Measurements from ENCODE around the gene TAS2R40.

Gene TAS2R40

GRCh38 chr7:143239813-143240212 is 18.0 kb downstream of the TAS2R40 start:
- no peaks in the 10 kb centered on the region for H3K27me3 ChIP-seq (ENCODE audit: low read length)
- no peak overlapping the region for H3K9ac ChIP-seq (ENCODE audit: low read length)
- no peaks in the 10 kb centered on the region for H3K36me3 ChIP-seq (ENCODE audit: low read length)
- no peaks in the 10 kb centered on the region for H3K79me2 ChIP-seq (ENCODE audit: insufficient read depth, low read length)
- H3K4me2 ChIP-seq (ENCODE audit: low read depth, low read length, poor library complexity, severe bottlenecking) = no peak overlapping the region
- peaks cover 4% of the 10 kb centered on the region; the same call in 1 of the 2 replicates for H3K9me3 ChIP-seq (ENCODE audit: insufficient read depth, low read length)
- no peak overlapping the region for H3K4me3 ChIP-seq (ENCODE audit: insufficient read depth, low read length, poor library complexity, severe bottlenecking)
- no peak overlapping the region for H3K27ac ChIP-seq (ENCODE audit: low read depth, low read length)
- no peaks in the 10 kb centered on the region for H4K20me1 ChIP-seq (ENCODE audit: low read depth, low read length)
- H2AFZ ChIP-seq (ENCODE audit: low read depth, low read length, severe bottlenecking) = no peak overlapping the region
- TF ChIP-seq EZH2phosphoT487 (conservative IDR thresholded peaks at IDR 0.05; ENCODE audit: low read length) (no peak), CTCF (IDR thresholded peaks at IDR 0.05; ENCODE audit: insufficient read depth, low read length, poor library complexity, severe bottlenecking) (no peak)
- H3K9me2 ChIP-seq (replicated peaks; ENCODE audit: insufficient read depth, low read length) = no peaks in the 10 kb centered on the region
- H3F3A ChIP-seq (ENCODE audit: insufficient read depth) = no peaks in the 10 kb centered on the region

DNA sequence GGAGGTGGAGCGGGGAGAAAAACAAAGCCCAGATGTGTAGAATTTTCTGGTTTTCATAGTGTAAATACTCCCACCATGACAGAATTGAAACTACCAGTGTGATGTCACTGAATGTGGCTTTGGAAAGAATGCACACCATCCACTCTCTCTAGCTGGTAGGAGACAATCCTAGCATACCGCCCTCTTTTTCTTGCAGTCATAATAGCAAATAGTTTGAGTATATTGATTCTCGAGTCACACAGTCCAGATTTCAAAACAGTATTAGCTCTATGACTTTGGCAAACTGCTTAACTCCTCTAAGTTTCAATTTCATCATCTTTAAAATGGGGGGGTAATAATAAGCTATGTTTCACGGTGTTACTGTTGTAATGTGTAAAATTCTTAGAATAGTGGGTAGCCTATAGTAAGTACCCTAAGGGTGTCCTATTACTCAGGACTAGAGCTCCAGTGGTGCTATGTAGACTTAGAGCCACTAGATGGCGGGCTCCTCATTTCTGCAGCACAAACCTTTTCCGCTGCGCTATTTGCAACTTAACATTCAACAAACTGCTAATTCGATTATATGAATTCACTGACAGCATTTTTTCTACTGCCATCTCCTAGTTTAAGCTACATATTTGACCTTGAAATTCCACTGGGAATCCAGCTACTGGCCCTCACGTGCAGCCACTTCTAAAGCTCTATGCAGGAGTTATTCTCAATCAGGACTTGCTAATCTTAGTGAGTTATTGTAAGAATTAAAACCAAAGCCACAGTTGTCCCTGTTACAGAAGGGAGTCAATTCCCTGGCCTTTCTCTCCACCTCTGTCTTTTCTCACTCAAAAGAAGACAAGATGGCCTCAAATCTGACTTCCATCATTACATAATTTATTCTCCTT is 18.7 kb downstream of the TAS2R40 start:
- Histone ChIP-seq H3K4me2 (ENCODE audit: low read depth, low read length, poor library complexity, severe bottlenecking) (no peak overlapping the region), H3K9me2 (replicated peaks; ENCODE audit: insufficient read depth, low read length) (no peaks in the 10 kb centered on the region), H3K4me3 (ENCODE audit: insufficient read depth, low read length, poor library complexity, severe bottlenecking) (no peak overlapping the region), H3F3A (ENCODE audit: insufficient read depth) (no peaks in the 10 kb centered on the region), H3K27me3 (ENCODE audit: low read length) (no peaks in the 10 kb centered on the region), H3K27ac (ENCODE audit: low read depth, low read length) (no peak overlapping the region), H3K79me2 (ENCODE audit: insufficient read depth, low read length) (no peaks in the 10 kb centered on the region), H3K9ac (ENCODE audit: low read length) (no peak overlapping the region), H3K36me3 (ENCODE audit: low read length) (no peaks in the 10 kb centered on the region), H3K9me3 (ENCODE audit: insufficient read depth, low read length) (peaks cover 4% of the 10 kb centered on the region; the same call in 1 of the 2 replicates), H4K20me1 (ENCODE audit: low read depth, low read length) (no peaks in the 10 kb centered on the region), H2AFZ (ENCODE audit: low read depth, low read length, severe bottlenecking) (no peak overlapping the region)
- TF ChIP-seq EZH2phosphoT487 (conservative IDR thresholded peaks at IDR 0.05; ENCODE audit: low read length) (no peak), CTCF (IDR thresholded peaks at IDR 0.05; ENCODE audit: insufficient read depth, low read length, poor library complexity, severe bottlenecking) (peak; percentile 56)

- Histone ChIP-seq H3K9ac (ENCODE audit: low read length) (no peak overlapping the region), H3K4me3 (ENCODE audit: insufficient read depth, low read length, poor library complexity, severe bottlenecking) (no peak overlapping the region), H3K9me3 (ENCODE audit: insufficient read depth, low read length) (no peaks in the 10 kb centered on the region), H3K36me3 (ENCODE audit: low read length) (no peaks in the 10 kb centered on the region), H4K20me1 (ENCODE audit: low read depth, low read length) (no peaks in the 10 kb centered on the region), H3K9me2 (replicated peaks; ENCODE audit: insufficient read depth, low read length) (no peaks in the 10 kb centered on the region), H2AFZ (ENCODE audit: low read depth, low read length, severe bottlenecking) (no peak overlapping the region), H3K79me2 (ENCODE audit: insufficient read depth, low read length) (no peaks in the 10 kb centered on the region), H3K4me2 (ENCODE audit: low read depth, low read length, poor library complexity, severe bottlenecking) (no peak overlapping the region), H3F3A (ENCODE audit: insufficient read depth) (no peaks in the 10 kb centered on the region), H3K27ac (ENCODE audit: low read depth, low read length) (no peak overlapping the region), H3K27me3 (ENCODE audit: low read length) (no peaks in the 10 kb centered on the region)
- no peak for TF ChIP-seq CTCF (IDR thresholded peaks at IDR 0.05; ENCODE audit: insufficient read depth, low read length, poor library complexity, severe bottlenecking)
Observed at GRCh38 chr7:143242306-143242705, 20.5 kb downstream of the TAS2R40 start.
